ENCODE data around the gene GON7.
"Not testable (repeated sequence)": the region's sequence is repeated elsewhere in the genome, so short reads cannot be mapped to it uniquely, and the experiment has no call there.

The GON7 gene

GRCh38 chr14:93200553-93200952, 6.3 kb downstream of the GON7 start:
- DNase-seq (ENCODE audit: low read depth in 2 of 2, low spot score in 1 of 2) = no peak

- no peak for DNase-seq (ENCODE audit: low read depth in 2 of 2, low spot score in 1 of 2)
These were observed 7.8 kb downstream of the GON7 start for GRCh38 chr14:93199031-93199430.

- DNase-seq (ENCODE audit: low read depth in 2 of 2, low spot score in 1 of 2) = no peak
These were observed 11.4 kb downstream of the GON7 start for GRCh38 chr14:93195316-93195999.

GRCh38 chr14:93186956-93187355, 19.9 kb downstream of the GON7 start:
- DNase-seq (ENCODE audit: low read depth in 2 of 2, low spot score in 1 of 2) = no peak

- DNase-seq (ENCODE audit: low read depth in 2 of 2, low spot score in 1 of 2) = no peak
These were observed 20.4 kb downstream of the GON7 start for GRCh38 chr14:93186466-93186865.

GRCh38 chr14:93185349-93185720, 21.5 kb downstream of the GON7 start:
- no peak for DNase-seq (ENCODE audit: low read depth in 2 of 2, low spot score in 1 of 2)

- peak; percentile 66 to 78 for DNase-seq (ENCODE audit: low read depth in 2 of 2, low spot score in 1 of 2)
These were observed 22.2 kb downstream of the GON7 start, which contains the start of the genes LYSET and MOAP1 for GRCh38 chr14:93184391-93185348. Gene LYSET, plus strand, starts transcription at chr14:93185317. Its CDS starts 89 bp downstream, at chr14:93185406. Gene MOAP1, minus strand, starts transcription at chr14:93184897. Its CDS starts 655 bp downstream, at chr14:93184242.

- no peak for DNase-seq (ENCODE audit: low read depth in 2 of 2, low spot score in 1 of 2)
These were observed 23.1 kb downstream of the GON7 start for GRCh38 chr14:93183596-93184317.

- DNase-seq (ENCODE audit: low read depth in 2 of 2, low spot score in 1 of 2) = no peak
These were observed 31.4 kb downstream of the GON7 start for GRCh38 chr14:93175492-93175891.

- not testable (repeated sequence) for DNase-seq (ENCODE audit: low read depth in 2 of 2, low spot score in 1 of 2)
These were observed 32.1 kb downstream of the GON7 start for GRCh38 chr14:93174731-93175130.

- DNase-seq (ENCODE audit: low read depth in 2 of 2, low spot score in 1 of 2) = no peak
These were observed 32.9 kb downstream of the GON7 start for GRCh38 chr14:93173943-93174395.

- DNase-seq (ENCODE audit: low read depth in 2 of 2, low spot score in 1 of 2) = no peak
These were observed 35.5 kb downstream of the GON7 start for GRCh38 chr14:93171376-93171775.

GRCh38 chr14:93170141-93170540, 36.7 kb downstream of the GON7 start:
- DNase-seq (ENCODE audit: low read depth in 2 of 2, low spot score in 1 of 2) = not testable (repeated sequence)

- DNase-seq (ENCODE audit: low read depth in 2 of 2, low spot score in 1 of 2) = not testable (repeated sequence)
These were observed 37.2 kb downstream of the GON7 start for GRCh38 chr14:93169619-93170018.

- DNase-seq (ENCODE audit: low read depth in 2 of 2, low spot score in 1 of 2) = not testable (repeated sequence)
These were observed 38.3 kb downstream of the GON7 start for GRCh38 chr14:93168610-93169009.

- DNase-seq (ENCODE audit: low read depth in 2 of 2, low spot score in 1 of 2) = not testable (repeated sequence)
These were observed 41.3 kb downstream of the GON7 start for GRCh38 chr14:93165271-93166265.

- no peak for DNase-seq (ENCODE audit: low read depth in 2 of 2, low spot score in 1 of 2)
These were observed 43.3 kb downstream of the GON7 start for GRCh38 chr14:93163564-93163963.

- DNase-seq (ENCODE audit: low read depth in 2 of 2, low spot score in 1 of 2) = no peak
These were observed 45.4 kb downstream of the GON7 start for GRCh38 chr14:93161411-93161940.

- no peak for DNase-seq (ENCODE audit: low read depth in 2 of 2, low spot score in 1 of 2)
These were observed 46.5 kb downstream of the GON7 start for GRCh38 chr14:93160353-93160801.

Data from stimulated activated CD8-positive, alpha-beta memory T cell treated with anti-CD3 and anti-CD28 coated beads, Interleukin-4, amount 100 ng/mL, for 4 hours (primary cell).